Tibial nerve (tissue), 4 donors: ENCODE data around the gene SLC25A30.

Source experiments
- CTCF ChIP-seq, 5 experiments: fragments of 200-600 bp in 3 of 5; fragments of 450-650 bp in 2 of 5; sonication (generic) in 3 of 5; IDR thresholded peaks; one replicate each; pipeline ENCODE4 v1.5.1; 2016 to 2019; ENCODE audit warnings: antibody characterized with exemption in 5 of 5, mild to moderate bottlenecking in 3 of 5, moderate library complexity in 2 of 5
- EP300 ChIP-seq, 2 donors: sonication (generic); formaldehyde crosslinking; IDR thresholded peaks; one replicate each; pipeline ENCODE4 v1.6.1; 2017; ENCODE audit warnings: antibody characterized with exemption in 2 of 2, mild to moderate bottlenecking in 1 of 2
- POLR2A ChIP-seq, 2 donors: fragments of 450-650 bp; IDR thresholded peaks; one replicate each; pipeline ENCODE4 v1.6.1; 2017; ENCODE audit warnings: antibody characterized with exemption in 2 of 2, mild to moderate bottlenecking in 2 of 2, moderate library complexity in 2 of 2

DNA sequence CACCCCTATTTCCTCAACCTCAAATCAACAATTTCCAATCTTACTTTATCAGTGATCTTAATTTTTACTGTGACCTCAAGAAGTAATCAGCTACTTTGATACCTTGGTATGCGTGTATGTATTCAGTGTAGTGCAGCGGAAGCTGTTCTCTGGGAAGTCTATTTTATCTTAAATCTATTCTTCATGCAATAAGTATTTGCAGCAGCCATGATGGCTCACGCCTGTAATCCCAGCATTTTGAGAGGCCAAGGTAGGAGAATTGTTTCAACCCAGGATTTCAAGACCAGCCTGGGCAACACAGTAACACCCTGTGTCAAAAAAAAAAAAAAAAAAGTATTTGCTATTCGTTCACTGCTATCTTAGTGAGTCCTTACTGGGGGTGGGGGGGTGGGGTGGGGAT lies 6.5 kb downstream of the SLC25A30 start:
- no peak for TF ChIP-seq POLR2A (IDR thresholded peaks at IDR 0.05)
- no peak for TF ChIP-seq CTCF (IDR thresholded peaks at IDR 0.05)
- no peak for TF ChIP-seq EP300 (IDR thresholded peaks at IDR 0.05)
